ENCODE measurements around the gene KCNK13.

GRCh38 chr14:90017371-90017770, 44.4 kb upstream of the KCNK13 start:
- TF ChIP-seq MTA3 (IDR thresholded peaks at IDR 0.05; ENCODE audit: borderline replicate concordance) (no peak), ZBTB1 (CRISPR knock-in tag; IDR thresholded peaks at IDR 0.05; ENCODE audit: borderline replicate concordance, low read depth) (no peak), NR2C2 (CRISPR knock-in tag; IDR thresholded peaks at IDR 0.05) (no peak), NR2C2 (tag; IDR thresholded peaks at IDR 0.05) (no peak), GATAD2B (IDR thresholded peaks at IDR 0.05; ENCODE audit: borderline replicate concordance) (no peak), ETS2 (tag; IDR thresholded peaks at IDR 0.05; ENCODE audit: borderline replicate concordance, poor library complexity, severe bottlenecking) (no peak), ZFP36 (IDR thresholded peaks at IDR 0.05; ENCODE audit: low read depth, low read length, partially characterized antibody) (no peak)
